Mesothelial cell of epicardium (in vitro differentiated cells): ENCODE data around the gene IGF1R. TPM values are rescaled to one million over a fixed set of nuclear protein-coding genes. Genes with fewer than 3 reads are reported as not detected.

Source experiments
- DNase-seq, 2 experiments: peaks; one replicate each; pipeline ENCODE4 v3.0.0; 2021; ENCODE audit warnings: low spot score in 2 of 2; ENCODE audit not compliant: unreplicated experiment in 2 of 2
- H3K27ac Mint-ChIP-seq: 2 replicates; pipeline ENCODE4 v1.8.0; 2021; ENCODE audit warnings: mixed read lengths
- H3K27me3 Mint-ChIP-seq: 2 replicates; pipeline ENCODE4 v1.8.0; 2021; ENCODE audit warnings: low read depth, mixed read lengths
- H3K36me3 Mint-ChIP-seq: 2 replicates; pipeline ENCODE4 v1.8.0; 2021; ENCODE audit warnings: mixed read lengths
- H3K4me1 Mint-ChIP-seq: 2 replicates; pipeline ENCODE4 v1.8.0; 2021; ENCODE audit warnings: mixed read lengths
- H3K4me3 Mint-ChIP-seq: 2 replicates; pipeline ENCODE4 v1.8.0; 2021; ENCODE audit warnings: mild to moderate bottlenecking, moderate library complexity, mixed read lengths
- H3K9me3 Mint-ChIP-seq: 2 replicates; pipeline ENCODE4 v1.8.0; 2021; ENCODE audit warnings: mixed read lengths
- total RNA-seq: library from RNA; stranded (reverse); gene quantifications from 3 replicates; pipeline ENCODE4 v1.2.1, GENCODE V29; 2021
- TF ChIP-seq, protein P1 (sequence below): fragments of 200-600 bp; sonication (generic); IDR thresholded peaks from one replicate; pipeline ENCODE4 v1.5.0; 2021; ENCODE audit warnings: antibody characterized with exemption; ENCODE audit not compliant: unreplicated experiment

Gene IGF1R
- total RNA-seq, 1 donor from 2014 or later, result 113 TPM

DNA sequence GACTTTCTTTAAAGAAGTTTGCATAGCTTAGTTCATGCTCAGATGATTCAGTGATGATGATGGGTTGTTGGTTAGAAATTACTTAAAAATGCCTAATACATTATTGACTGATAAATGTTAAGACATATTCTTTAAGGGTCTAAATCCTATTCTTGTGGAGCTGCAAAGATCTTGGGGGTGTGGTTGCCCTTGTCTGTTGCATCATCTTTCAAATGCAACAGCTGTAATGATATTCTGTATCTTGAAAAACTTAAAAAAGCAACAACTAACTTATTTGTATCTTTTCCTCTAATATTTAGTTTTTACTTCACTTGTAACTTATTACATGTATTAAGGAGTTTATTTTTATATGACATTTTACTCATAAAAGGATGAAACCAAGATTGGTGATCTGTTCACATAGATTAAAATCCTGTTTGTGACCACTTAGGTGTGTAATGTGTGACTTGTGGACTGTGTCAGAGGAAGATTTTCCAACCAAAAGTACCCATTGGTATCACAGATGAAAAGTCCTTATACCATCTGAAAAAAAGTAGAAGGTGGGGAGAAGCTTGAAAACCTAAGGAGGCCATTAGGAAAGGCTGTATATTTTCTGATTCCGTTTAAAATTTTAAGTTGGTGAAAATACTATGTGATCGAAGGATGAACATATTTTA, 142.8 kb downstream of the IGF1R start:
- no peak overlapping the region for H3K4me3 Mint-ChIP-seq
- H3K36me3 Mint-ChIP-seq, result no peaks in the 10 kb centered on the region
- H3K9me3 Mint-ChIP-seq, result no peaks in the 10 kb centered on the region
- TF ChIP-seq, protein P1, sequence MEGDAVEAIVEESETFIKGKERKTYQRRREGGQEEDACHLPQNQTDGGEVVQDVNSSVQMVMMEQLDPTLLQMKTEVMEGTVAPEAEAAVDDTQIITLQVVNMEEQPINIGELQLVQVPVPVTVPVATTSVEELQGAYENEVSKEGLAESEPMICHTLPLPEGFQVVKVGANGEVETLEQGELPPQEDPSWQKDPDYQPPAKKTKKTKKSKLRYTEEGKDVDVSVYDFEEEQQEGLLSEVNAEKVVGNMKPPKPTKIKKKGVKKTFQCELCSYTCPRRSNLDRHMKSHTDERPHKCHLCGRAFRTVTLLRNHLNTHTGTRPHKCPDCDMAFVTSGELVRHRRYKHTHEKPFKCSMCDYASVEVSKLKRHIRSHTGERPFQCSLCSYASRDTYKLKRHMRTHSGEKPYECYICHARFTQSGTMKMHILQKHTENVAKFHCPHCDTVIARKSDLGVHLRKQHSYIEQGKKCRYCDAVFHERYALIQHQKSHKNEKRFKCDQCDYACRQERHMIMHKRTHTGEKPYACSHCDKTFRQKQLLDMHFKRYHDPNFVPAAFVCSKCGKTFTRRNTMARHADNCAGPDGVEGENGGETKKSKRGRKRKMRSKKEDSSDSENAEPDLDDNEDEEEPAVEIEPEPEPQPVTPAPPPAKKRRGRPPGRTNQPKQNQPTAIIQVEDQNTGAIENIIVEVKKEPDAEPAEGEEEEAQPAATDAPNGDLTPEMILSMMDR, result no peak
- no peak overlapping the region for H3K27ac Mint-ChIP-seq
- no peak for DNase-seq
- H3K4me1 Mint-ChIP-seq, result peaks cover 30% of the 10 kb centered on the region
- no peaks in the 10 kb centered on the region for H3K27me3 Mint-ChIP-seq

DNA sequence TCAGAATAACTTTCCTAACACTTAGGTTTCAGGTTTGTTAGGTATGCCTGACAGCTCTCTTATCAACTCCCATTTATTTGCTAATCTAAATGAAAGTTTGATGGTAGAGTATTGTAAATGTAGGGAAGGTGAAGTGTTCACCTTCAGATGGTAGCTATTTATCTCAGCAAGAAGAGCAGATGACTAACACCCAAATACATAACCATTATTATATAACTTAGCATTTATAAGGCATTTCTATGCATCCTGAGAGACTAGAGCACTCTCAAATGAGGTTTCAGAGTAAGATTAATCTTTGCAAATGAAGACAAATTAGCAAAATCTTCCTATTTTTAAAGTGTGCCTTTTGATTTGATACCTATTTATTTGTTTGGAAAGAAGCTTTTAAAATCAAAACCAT, 143.8 kb downstream of the IGF1R start:
- no peaks in the 10 kb centered on the region for H3K27me3 Mint-ChIP-seq
- TF ChIP-seq, protein P1, result no peak
- H3K9me3 Mint-ChIP-seq, result no peaks in the 10 kb centered on the region
- no peak overlapping the region for H3K27ac Mint-ChIP-seq
- H3K4me3 Mint-ChIP-seq, result no peak overlapping the region
- DNase-seq, result no peak
- H3K36me3 Mint-ChIP-seq, result no peaks in the 10 kb centered on the region
- peaks cover 27% of the 10 kb centered on the region for H3K4me1 Mint-ChIP-seq

DNA sequence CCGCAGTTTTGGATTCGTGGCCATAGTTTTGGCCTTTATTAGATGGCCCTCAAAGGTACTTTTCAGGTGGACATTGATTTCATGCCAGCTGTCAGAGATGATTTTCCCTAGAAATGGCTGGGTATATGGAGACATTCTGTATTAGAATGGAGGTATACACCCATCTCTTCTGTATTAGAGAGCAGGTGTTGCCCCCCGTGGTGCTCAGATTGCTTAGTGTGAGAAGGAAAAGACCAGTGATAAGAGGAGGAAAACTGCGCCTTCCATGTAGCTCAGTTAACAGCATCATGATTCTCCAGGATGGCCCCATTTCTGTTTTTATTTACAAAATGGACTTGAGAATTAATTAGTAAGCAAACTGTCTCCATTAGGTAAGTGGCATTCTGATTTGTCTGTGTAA, 145.9 kb downstream of the IGF1R start:
- DNase-seq, result no peak
- H3K4me3 Mint-ChIP-seq, result no peak overlapping the region
- no peak overlapping the region for H3K27ac Mint-ChIP-seq
- TF ChIP-seq, protein P1, result no peak
- peaks cover 37% of the 10 kb centered on the region for H3K4me1 Mint-ChIP-seq
- H3K27me3 Mint-ChIP-seq, result no peaks in the 10 kb centered on the region
- H3K9me3 Mint-ChIP-seq, result no peaks in the 10 kb centered on the region
- H3K36me3 Mint-ChIP-seq, result no peaks in the 10 kb centered on the region

DNA sequence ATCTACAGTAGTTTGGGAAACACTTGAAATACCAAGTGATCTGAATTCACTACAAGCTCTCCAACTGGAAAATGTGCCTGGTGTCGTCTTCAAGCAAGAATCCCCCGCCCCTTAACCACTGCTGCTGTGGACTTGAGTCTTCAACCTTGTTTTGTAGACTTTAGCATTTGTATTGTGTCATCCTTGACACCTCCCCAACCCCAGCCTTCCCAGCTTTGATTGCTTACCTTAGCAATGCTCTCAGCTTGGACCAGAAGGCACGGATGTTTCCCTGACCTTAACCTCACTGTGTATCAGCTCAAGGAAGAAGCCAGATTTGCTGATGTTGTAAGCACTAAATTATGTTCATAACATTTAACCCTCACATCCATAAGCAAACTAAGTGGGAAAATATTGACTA, 146.4 kb downstream of the IGF1R start:
- H3K9me3 Mint-ChIP-seq, result no peaks in the 10 kb centered on the region

DNA sequence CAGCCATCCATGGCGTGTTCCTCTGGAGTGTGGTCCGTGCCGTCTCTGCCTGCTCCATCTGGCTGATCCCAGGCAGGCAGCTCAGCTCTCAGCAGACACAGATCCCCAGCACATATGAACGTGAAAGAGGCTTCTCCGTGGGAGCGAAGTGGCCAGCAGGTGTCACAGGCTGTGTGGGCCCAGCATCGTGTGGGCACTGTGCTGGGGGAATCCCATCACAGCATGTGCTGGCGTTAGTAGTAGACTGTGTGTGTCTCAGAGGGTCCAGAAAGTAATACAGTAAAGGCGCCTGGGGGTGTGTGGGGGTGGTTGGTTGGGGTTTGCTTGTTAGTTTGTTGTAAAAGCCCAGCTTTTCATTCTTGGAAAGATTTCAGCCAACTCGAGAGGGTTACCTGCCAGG, 147.6 kb downstream of the IGF1R start:
- Mint-ChIP-seq H3K4me3 (no peak overlapping the region), H3K4me1 (peaks cover 54% of the 10 kb centered on the region), H3K36me3 (no peaks in the 10 kb centered on the region), H3K27me3 (no peaks in the 10 kb centered on the region), H3K9me3 (no peaks in the 10 kb centered on the region), H3K27ac (no peak overlapping the region)
- TF ChIP-seq, protein P1, result no peak
- DNase-seq, result no peak

More for the DNA sequence above, 146.4 kb downstream of the IGF1R start:
- no peak for DNase-seq
- Mint-ChIP-seq H3K4me1 (peaks cover 42% of the 10 kb centered on the region), H3K27me3 (no peaks in the 10 kb centered on the region), H3K27ac (no peak overlapping the region), H3K36me3 (no peaks in the 10 kb centered on the region), H3K4me3 (no peak overlapping the region)
- TF ChIP-seq, protein P1, result no peak
